Transverse colon (tissue), 4 donors: Measurements from ENCODE around the gene SLFN12L. TPM values are rescaled to one million over a fixed set of nuclear protein-coding genes. Genes with fewer than 3 reads are reported as not detected.
"Not testable (repeated sequence)": the region's sequence is repeated elsewhere in the genome, so short reads cannot be mapped to it uniquely, and the experiment has no call there.

Experiments
- DNase-seq: peaks from one replicate; pipeline ENCODE4 v3.0.0-alpha.2; 2019
- H3K27ac ChIP-seq, 4 donors: fragments of 200-600 bp; sonication (generic); 2 replicates each; pipeline ENCODE4 v1.5.1; 2016 to 2018; ENCODE audit warnings: inconsistent platforms in 4 of 4
- H3K27me3 ChIP-seq: fragments of 200-600 bp; sonication (generic); 2 replicates; pipeline ENCODE4 v1.5.1; 2017; ENCODE audit warnings: inconsistent platforms
- H3K36me3 ChIP-seq, 4 donors: fragments of 200-600 bp; sonication (generic); 2 replicates each; pipeline ENCODE4 v1.5.1; 2017 to 2019; ENCODE audit warnings: inconsistent platforms in 4 of 4
- H3K4me1 ChIP-seq, 4 donors: fragments of 200-600 bp; sonication (generic); 2 replicates each; pipeline ENCODE4 v1.5.1; 2017 to 2020; ENCODE audit warnings: inconsistent platforms in 4 of 4
- H3K4me3 ChIP-seq, 4 donors: fragments of 200-600 bp; sonication (generic); 1 replicate in 1 of 4; 2 replicates in 3 of 4; pipeline versions ENCODE4 v1.5.1 to v1.6.1; 2017 to 2019; ENCODE audit warnings: inconsistent platforms in 4 of 4
- H3K9me3 ChIP-seq, 2 donors: fragments of 200-600 bp; sonication (generic); 2 replicates each; pipeline ENCODE4 v1.5.1; 2017 to 2019; ENCODE audit warnings: inconsistent platforms in 2 of 2
- CTCF ChIP-seq, 5 experiments: fragments of 200-600 bp in 3 of 5; fragments of 450-650 bp in 2 of 5; sonication (generic) in 3 of 5; IDR thresholded peaks; 1 replicate in 2 of 5; 2 replicates in 3 of 5; pipeline ENCODE4 v1.5.1; 2016 to 2017; ENCODE audit warnings: antibody characterized with exemption in 5 of 5, inconsistent platforms in 3 of 5, mild to moderate bottlenecking in 2 of 5, moderate library complexity in 1 of 5
- EP300 ChIP-seq: sonication (generic); formaldehyde crosslinking; IDR thresholded peaks from one replicate; pipeline ENCODE4 v1.6.1; 2017; ENCODE audit warnings: antibody characterized with exemption, low read depth
- POLR2A ChIP-seq: fragments of 450-650 bp; IDR thresholded peaks from one replicate; pipeline ENCODE4 v1.6.1; 2016; ENCODE audit warnings: antibody characterized with exemption, mild to moderate bottlenecking, moderate library complexity
- POLR2AphosphoS5 ChIP-seq, 3 donors: sonication (generic); formaldehyde crosslinking; IDR thresholded peaks; one replicate each; pipeline ENCODE4 v1.6.1; 2016; ENCODE audit warnings: antibody characterized with exemption in 3 of 3
- WGBS, 2 donors: methylation state at CpG; one replicate each; pipeline ENCODE4 v1.1.5; 2018; ENCODE audit warnings: low coverage in 1 of 2; 5-methylcytosine and 5-hydroxymethylcytosine counted together
- in situ Hi-C, 4 donors: fragments of 200-750 bp; cut with MboI; loops; one replicate each; pipeline versions ENCODE4 v1.15.0 to v1.15.1; 2017; ENCODE audit warnings: low sequenced_read_pairs in 3 of 4, low pct_ligation_motif_present in 1 of 4, low pct_unique_long_range_greater_than_20kb in 1 of 4
- intact Hi-C: fragments of 100-400 bp; cut with DNase I; formaldehyde crosslinking; loops from one replicate; pipeline ENCODE4 v1.15.1; 2023; ENCODE audit warnings: low total_unique reads
- total RNA-seq, 4 donors: library from RNA; depleted of rRNA; stranded (reverse); fragments of >200 nt; gene quantifications; one replicate each; pipeline ENCODE4 v1.1.0, GENCODE V29; 2016

SLFN12L gene
- total RNA-seq, 4 donors from 2014 or later: 1.4 to 6.2 (median 3.1) TPM

DNA sequence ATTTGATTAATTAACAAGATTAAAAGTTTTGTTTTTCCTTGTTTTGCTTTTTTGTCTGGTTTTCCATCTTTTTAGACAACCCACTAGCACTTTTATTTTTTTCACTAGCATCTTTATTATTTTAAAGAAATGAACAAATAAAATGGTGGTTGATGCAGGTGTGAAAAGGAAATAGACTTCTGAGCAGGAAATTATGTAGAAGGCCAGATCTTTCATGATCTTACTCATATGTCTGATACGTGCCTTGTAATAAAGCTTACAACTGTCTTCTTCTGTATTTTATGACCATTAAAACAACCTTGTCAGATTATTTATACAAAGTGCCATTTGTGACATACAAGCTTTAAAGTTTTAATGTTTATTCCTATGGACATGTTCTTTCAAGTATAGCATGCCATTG is 6.3 kb downstream of the SLFN12L start:
- DNase-seq: no peak
- intact Hi-C loops: loop anchor here (5.0 to 10.0 kb wide), 2 partner anchors 356 to 1244 kb away; partner anchors contain the start of gene CCL11
- H3K36me3 ChIP-seq: no peaks in the 10 kb centered on the region
- WGBS, 2 donors: 21 to 45% methylated on average over 1 of the region's 1 CpG
- no peaks in the 10 kb centered on the region for H3K4me1 ChIP-seq
- in situ Hi-C loops: loop anchor here (10.0 to 25.0 kb wide), 6 partner anchors 216 to 1119 kb away; no protein-coding TSS in a partner anchor
- no peaks in the 10 kb centered on the region for H3K9me3 ChIP-seq
- H3K4me3 ChIP-seq: no peak overlapping the region
- no peak overlapping the region for H3K27ac ChIP-seq
- peaks cover 2% of the 10 kb centered on the region for H3K27me3 ChIP-seq
- TF ChIP-seq CTCF (IDR thresholded peaks at IDR 0.05) (no peak), EP300 (no peak), POLR2AphosphoS5 (IDR thresholded peaks at IDR 0.05) (no peak), POLR2A (no peak)

GRCh38 chr17:35529866-35530265 is 7.6 kb downstream of the SLFN12L start:
- 83 to 88% methylated on average over 7 to 8 of the region's 8 CpGs for WGBS, 2 donors
- Histone ChIP-seq H3K4me1 (no peaks in the 10 kb centered on the region), H3K4me3 (no peak overlapping the region), H3K27me3 (peaks cover 6% of the 10 kb centered on the region), H3K9me3 (no peaks in the 10 kb centered on the region), H3K27ac (no peak overlapping the region), H3K36me3 (no peaks in the 10 kb centered on the region)
- TF ChIP-seq EP300 (no peak), POLR2A (no peak), CTCF (IDR thresholded peaks at IDR 0.05) (no peak), POLR2AphosphoS5 (IDR thresholded peaks at IDR 0.05) (no peak)
- no peak for DNase-seq
- intact Hi-C loops (loop anchor here (5.0 to 10.0 kb wide), 2 partner anchors 355 to 1243 kb away; partner anchors contain the start of gene CCL11), in situ Hi-C loops (loop anchor here (10.0 to 25.0 kb wide), 6 partner anchors 215 to 1118 kb away; no protein-coding TSS in a partner anchor)

DNA sequence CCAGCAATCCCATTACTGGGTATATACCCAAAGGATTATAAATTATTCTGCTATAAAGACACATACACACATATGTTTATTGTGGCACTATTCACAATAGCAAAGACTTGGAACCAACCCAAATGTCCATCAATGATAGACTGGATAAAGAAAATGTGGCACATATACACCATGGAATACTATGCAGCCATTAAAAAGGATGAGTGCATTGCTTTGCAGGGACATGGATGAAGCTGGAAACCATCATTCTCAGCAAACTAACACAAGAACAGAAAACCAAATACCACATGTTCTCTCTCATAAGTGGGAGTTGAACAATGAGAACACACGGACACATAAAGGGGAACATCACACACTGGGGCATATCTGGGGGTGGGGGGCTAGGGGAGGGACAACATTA is 8.2 kb downstream of the SLFN12L start:
- DNase-seq, H3K4me3 ChIP-seq, intact Hi-C loops, H3K4me1 ChIP-seq, H3K36me3 ChIP-seq, H3K27ac ChIP-seq, H3K27me3 ChIP-seq, H3K9me3 ChIP-seq: not testable (repeated sequence)
- in situ Hi-C loops: loop anchor here in 3 of 4 donors (25.0 kb wide), 3 partner anchors 217 to 1117 kb away; no protein-coding TSS in a partner anchor
- 89 to 100% methylated on average over 1 of the region's 1 CpG for WGBS, 2 donors

GRCh38 chr17:35523296-35523695 is 14.2 kb downstream of the SLFN12L start:
- H3K36me3 ChIP-seq: no peaks in the 10 kb centered on the region
- intact Hi-C loops: no loop called here
- TF ChIP-seq EP300 (no peak), POLR2AphosphoS5 (IDR thresholded peaks at IDR 0.05) (no peak), CTCF (IDR thresholded peaks at IDR 0.05) (no peak), POLR2A (no peak)
- WGBS, 2 donors: 69 to 83% methylated on average over 3 to 4 of the region's 4 CpGs
- no peak overlapping the region for H3K27ac ChIP-seq
- peaks cover 28% of the 10 kb centered on the region for H3K27me3 ChIP-seq
- H3K9me3 ChIP-seq: no peaks in the 10 kb centered on the region
- in situ Hi-C loops: no loop called here
- H3K4me1 ChIP-seq: peaks cover 0 to 8% (median 0%) of the 10 kb centered on the region in 4 donors
- H3K4me3 ChIP-seq: no peak overlapping the region
- DNase-seq: no peak

GRCh38 chr17:35521654-35522256 is 15.7 kb downstream of the SLFN12L start:
- DNase-seq, intact Hi-C loops, H3K4me3 ChIP-seq, in situ Hi-C loops, H3K9me3 ChIP-seq, H3K4me1 ChIP-seq, H3K36me3 ChIP-seq: not testable (repeated sequence)
- Histone ChIP-seq H3K27ac (peak overlapping the region in 2 of 4 donors; percentile 8 to 48), H3K27me3 (peaks cover 35% of the 10 kb centered on the region)
- 53 to 71% methylated on average over 5 of the region's 5 CpGs for WGBS, 2 donors
